GM20000 (cell line): ENCODE data around the gene HOXB1.

Experiments used
- DNase-seq: peaks from one replicate; pipeline ENCODE4 v3.0.0; 2012; ENCODE audit warnings: low spot score
- CTCF ChIP-seq: IDR thresholded peaks from 2 replicates; pipeline ENCODE4 v1.5.1; 2012; ENCODE audit warnings: mild to moderate bottlenecking, control low read depth; ENCODE audit errors: extremely low read depth, missing control alignments

HOXB1 gene

GRCh38 chr17:48502312-48502711 is 28.5 kb downstream of the HOXB1 start:
- no peak for DNase-seq
- no peak for TF ChIP-seq CTCF

GRCh38 chr17:48500435-48501426 is 30.1 kb downstream of the HOXB1 start:
- DNase-seq = no peak
- TF ChIP-seq CTCF = no peak

GRCh38 chr17:48499735-48500434 is 30.9 kb downstream of the HOXB1 start:
- DNase-seq = no peak
- no peak for TF ChIP-seq CTCF

GRCh38 chr17:48499248-48499647 is 31.6 kb downstream of the HOXB1 start:
- no peak for TF ChIP-seq CTCF
- no peak for DNase-seq

- no peak for TF ChIP-seq CTCF
- DNase-seq = no peak
Measured at GRCh38 chr17:48498164-48498850, 32.5 kb downstream of the HOXB1 start.

- no peak for TF ChIP-seq CTCF
- no peak for DNase-seq
Measured at GRCh38 chr17:48497103-48497502, 33.7 kb downstream of the HOXB1 start.
